ENCODE results near the gene RFC2.
"Not testable (repeated sequence)": the region's sequence is repeated elsewhere in the genome, so short reads cannot be mapped to it uniquely, and the experiment has no call there.

Gene RFC2

DNA sequence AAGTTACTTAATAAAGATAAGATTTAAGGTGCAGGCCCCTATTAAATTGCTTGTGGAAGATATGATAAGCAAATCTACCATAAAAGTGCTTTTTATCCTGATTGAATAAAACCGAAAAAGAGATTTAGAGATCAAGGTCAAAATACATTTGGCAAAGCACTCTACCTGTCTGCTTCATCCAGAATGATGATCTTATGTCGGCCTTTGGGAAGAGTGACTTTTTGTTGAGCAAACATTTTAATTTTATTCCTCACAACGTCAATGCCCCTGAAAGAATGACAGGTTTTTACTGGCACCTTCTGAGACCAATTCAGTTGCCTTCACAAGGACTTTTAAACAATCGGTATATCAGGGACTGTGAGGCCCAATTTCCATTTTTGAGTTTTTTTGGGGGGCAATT, 7.7 kb downstream of the RFC2 start:
- DNase-seq = no peak

DNA sequence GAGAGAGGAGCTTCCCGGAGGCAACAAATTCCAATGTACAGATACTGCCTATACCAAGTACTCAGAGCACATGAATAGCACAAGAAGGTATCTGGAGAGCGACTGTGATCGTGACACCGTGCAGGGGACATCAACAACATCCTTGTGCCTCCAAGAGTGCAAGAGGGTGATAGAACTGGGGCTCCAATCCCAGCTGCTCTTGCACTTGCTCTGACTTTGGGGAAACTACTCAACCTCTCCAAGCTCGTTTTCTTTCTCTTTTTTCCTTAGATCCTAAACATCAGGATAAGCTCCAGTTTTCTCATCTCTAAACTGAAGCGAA, 12.1 kb downstream of the RFC2 start:
- no peak for DNase-seq

DNA sequence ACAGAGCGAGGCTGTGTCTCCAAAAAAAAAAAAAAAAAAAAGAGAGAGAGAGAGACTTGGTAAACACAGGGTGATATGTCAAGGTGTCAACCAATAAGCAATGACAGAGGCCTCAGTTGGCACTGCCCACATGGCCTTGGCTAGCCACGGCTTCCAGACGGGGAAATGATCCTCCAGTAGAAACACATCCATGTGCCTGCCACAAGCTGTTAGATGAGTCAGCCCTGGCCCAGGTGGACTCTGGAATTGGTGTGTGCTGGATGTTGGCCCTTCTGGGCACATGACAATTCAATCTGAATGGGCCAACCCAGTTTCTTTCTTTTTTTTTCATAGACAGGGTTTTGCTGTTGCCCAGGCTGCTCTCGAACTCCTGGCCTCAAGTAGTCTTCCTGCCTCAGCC, 13.7 kb downstream of the RFC2 start:
- no peak for DNase-seq

DNA sequence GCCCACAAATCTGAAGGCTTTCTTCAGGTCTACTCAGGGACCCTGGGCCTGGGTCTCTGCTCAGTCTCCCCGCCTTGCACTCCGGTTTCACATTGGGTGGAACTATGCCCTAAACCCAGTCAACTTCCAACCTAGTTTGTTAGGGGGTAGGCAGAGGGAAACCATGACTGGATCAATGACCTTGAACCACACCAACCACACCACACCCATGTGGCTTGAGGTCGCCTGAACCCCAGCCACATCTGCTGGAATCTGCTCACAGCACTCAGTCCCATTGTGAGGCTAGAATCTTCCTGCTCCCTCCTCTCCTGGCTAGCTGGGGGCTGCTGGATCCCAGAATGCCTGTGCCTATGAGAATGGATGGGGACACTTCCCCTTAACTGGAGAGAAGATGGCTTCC, 17.9 kb downstream of the RFC2 start:
- no peak for DNase-seq

DNA sequence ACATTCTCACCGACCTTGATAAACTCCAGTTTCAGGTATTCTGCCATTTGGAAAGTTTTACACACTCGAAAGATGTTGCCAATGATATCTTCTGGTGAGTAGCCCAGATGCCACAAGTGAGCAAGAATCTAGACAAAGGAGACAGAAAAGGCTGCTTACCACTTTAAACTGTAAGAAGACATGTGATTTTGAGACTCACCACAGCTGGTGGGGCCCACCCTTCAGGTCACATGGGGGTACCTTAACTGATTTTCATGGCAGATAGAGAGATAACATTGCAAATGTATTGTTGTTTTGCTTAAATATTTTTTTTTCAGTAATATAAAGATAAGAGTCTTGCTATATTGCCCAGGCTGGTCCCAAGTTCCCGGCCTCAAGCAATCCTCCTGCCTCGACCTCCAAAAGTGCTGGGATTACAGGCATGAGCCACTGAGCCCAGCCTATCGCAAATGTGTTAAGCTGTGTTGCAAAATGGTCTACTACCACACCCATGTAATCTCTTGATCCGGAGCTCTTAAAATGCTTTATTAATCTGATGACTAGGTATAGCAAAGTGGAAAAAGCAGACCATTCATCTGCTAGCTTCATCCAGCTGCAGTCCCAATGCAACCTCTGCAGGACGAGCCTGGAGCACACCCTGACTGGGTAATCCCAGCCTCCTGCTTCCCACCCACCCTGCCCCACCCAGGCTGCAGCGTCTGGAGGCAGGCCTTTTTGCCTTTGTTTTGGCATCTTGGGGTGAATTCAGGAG, 18.5 kb downstream of the RFC2 start:
- no peak for DNase-seq

DNA sequence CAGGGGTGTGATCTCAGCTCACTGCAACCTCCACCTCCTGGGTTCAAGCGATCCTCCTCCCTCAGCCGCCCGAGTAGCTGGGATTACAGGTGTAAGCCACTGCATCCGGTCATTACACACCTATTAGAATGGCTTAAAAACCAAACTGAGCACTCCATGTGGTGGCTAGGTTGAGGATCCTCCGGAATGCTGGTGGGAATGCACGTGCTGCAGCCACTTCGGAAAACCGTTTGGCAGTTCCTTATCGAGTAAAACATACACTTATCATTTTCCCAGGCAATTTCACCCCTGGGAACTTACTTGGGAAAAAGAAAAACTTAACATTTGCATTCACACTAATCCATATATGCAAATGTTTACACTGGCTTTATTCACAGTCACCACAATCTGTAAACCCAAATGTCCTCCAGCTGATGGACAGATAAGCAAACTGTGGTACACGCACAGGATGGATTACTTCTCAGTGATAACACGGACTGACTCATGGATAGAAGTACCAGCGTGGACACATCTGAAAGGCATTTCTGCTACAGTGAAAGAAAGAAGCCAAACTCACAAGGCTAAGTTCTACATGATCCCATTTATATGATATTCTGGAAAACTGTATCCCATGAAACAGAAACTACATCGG, 20.4 kb downstream of the RFC2 start:
- no peak for DNase-seq

DNA sequence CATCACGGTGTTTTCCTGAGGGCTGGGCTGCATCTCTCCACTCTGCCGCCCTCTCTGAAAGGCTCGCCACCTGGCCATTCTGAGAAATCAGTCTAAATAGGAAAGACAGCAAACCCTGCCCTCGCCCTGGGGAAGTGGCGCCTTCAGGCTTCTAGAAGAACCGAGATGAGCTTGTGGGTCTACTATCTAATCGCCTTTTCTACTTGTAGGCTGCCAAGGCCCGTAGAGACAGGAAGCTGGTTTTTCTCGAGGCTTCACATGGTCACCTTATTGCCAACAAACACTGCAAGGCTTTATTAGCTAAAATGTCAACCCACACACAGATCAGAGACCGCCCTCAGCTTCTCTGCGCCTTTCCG, 23.0 kb downstream of the RFC2 start:
- no peak for DNase-seq

DNA sequence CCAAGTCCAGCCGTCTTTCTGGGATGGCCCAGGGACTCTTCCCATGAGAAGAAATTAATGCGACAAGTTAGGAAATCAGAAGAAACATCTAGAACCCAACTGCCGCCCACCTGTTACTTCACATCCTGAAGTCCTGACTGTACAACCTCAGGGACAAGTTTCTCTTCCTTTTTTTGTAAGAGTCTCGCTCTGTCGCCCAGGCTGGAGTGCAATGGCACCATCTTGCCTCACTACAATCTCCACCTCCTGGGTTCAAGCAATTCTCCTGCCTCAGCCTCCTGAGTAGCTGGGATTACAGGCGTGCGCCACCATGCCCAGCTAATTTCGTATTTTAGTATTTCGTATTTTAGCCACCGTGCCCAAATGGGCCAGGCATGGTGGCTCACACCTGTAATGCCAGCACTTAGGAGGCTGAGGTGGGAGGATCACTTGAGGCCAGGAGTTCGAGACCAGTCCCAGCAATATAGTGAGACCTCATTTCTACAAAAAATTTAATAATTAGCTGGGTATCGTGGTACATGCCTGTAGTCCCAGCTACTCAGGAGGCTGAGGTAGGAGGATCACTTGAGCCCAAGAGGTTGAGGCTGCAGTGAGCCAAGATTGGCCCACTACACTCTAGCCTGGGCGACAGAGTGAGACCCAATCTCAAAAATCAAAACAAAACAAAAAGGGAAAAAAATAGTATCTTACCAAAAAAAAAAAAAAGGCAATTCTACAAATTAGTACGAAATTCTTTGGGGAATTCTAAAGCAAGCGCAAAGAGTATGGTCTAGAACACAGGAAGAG, 23.6 kb downstream of the RFC2 start:
- DNase-seq = no peak

DNA sequence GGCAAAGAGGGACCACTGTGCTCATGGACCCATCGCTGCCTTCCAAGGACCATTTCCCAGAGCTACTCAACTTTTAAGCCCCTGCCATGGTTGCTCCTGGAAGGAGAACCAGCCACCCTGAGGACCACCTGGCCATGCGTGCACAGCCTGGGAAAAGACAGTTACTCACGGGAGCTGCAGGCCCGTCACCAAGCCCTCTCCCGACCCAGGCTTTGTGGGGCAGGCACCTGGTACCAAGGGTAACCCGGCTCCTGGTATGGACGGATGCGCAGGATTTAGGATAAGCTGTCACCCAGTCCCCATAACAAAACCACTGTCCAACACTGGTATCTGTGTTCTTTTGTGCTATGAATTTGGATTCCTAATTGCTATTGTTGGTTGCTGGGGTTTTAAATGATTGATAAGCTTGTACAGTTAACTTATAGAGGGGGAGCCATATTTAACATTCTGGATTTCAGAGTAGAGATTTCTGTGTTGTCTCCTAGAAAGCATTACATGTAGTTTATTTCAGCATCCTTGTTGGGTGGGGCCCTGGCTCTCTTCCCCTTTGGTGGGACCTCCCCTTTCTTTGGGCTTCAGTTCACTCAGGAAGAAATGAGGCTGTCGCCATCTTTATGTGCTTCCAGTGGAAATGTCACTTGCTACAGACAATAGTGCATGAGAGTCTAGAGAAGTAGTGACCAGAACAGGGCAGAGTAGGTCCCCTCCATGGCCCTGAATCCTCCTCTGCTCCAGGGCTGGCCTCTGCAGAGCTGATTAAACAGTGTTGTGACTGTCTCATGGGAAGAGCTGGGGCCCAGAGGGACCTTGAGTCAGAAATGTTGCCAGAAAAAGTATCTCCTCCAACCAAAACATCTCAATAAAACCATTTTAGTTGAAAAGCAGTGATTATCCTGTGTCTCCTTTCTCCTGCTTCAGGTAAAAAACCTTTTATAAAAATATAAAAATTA, 25.0 kb downstream of the RFC2 start:
- no peak for DNase-seq

DNA sequence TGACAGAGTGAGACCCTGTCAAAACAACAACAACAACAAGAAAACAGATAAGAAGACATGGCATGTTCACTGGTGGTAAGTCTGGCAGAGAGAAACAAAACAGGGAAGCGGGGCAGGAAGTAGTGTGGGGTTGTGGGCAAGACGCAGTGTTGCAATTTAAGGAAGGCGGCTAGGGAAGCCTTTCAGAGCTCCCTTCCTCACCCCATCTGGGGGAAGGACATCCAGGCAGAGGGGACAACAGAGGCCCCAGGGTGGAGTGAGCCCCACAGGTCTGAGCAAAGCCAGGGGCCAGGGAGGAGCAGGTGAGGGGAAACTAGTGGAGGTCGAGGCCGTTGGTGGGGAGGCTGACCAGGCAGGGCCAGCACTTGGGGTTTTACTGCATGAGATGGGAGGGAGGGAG, 27.6 kb downstream of the RFC2 start:
- no peak for DNase-seq

DNA sequence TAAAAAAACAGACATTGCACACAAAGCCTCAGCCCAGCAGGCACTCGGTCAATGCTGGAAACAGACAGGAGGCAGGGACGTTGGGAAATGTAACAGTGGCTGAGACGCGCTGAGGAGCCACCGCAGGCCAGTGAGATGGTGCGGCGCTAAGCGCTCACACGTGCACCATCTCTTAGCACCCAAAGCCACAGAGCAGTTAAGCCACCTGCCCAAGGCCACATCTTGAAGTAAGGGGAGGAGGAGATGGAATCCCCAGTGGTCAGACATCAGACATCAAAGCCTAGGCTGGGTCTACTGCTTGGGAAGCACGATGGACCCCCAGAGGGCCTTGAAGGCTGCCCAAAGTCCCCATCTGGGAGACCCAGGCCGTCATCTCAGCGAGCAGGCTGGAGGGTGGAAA, 28.8 kb downstream of the RFC2 start:
- DNase-seq = no peak

DNA sequence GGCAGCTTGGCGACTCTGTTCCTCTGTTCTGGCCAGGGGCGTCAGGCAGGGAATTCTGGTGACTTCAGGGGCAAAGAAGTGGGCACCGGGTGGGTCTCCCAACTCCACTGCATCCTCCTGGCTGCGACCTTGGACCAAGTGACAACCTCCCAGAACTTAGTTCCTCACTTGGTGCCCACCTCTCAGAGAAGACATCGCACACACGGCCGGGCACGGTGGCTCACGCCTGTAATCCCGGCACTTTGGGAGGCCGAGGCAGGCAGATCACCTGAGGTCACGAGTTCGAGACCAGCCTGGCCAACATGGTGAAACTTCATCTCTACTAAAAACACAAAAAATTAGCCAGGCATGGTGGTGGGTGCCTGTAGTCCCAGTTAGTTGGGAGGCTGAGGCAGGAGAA, 29.3 kb downstream of the RFC2 start:
- DNase-seq = not testable (repeated sequence)

DNA sequence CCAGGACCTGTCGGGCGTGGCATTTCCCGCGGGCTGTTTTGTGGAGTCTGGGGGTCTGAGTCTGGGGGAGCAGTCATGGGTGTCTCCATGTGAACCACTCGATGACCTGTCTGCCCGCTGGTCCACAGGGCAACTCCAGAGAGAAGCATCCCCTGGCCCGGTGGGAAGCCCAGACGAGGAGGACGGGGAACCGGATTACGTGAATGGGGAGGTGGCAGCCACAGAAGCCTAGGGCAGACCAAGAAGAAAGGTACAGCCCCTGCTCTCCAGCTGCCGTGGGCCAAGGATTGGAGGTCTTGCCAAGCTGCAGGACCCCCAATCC, 29.7 kb downstream of the RFC2 start:
- no peak for DNase-seq

DNA sequence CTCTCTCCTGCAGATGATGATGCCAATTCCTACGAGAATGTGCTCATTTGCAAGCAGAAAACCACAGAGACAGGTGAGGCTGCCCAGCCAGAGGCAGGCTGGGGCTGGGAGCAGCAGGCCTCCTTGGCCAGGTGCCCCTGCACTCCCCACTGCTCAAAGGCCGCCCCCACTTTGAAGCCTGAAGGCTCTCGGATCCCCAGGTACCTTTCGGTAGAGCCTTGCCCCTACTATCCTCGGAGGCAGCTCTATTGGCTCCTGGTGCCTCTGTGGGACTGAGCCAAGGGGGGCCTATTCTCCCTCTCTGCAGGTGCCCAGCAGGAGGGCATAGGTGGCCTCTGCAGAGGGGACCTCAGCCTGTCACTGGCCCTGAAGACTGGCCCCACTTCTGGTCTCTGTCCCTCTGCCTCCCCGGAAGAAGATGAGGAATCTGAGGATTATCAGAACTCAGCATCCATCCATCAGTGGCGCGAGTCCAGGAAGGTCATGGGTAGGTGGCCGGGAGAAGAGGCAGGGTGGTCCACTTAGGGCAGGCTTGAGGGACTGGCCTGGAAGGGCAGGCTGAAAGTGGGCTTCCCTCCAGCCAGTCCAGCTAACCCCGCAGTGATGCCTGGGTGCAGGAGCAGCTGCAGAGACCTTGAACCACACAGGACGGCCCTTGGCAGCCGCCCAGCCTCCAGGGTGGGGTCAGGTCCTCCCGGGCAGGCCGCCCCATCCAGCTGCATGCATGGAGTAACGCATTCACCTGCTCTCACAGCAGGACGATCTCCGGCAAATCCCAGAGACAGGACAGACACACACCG, 30.3 kb downstream of the RFC2 start:
- DNase-seq = no peak

DNA sequence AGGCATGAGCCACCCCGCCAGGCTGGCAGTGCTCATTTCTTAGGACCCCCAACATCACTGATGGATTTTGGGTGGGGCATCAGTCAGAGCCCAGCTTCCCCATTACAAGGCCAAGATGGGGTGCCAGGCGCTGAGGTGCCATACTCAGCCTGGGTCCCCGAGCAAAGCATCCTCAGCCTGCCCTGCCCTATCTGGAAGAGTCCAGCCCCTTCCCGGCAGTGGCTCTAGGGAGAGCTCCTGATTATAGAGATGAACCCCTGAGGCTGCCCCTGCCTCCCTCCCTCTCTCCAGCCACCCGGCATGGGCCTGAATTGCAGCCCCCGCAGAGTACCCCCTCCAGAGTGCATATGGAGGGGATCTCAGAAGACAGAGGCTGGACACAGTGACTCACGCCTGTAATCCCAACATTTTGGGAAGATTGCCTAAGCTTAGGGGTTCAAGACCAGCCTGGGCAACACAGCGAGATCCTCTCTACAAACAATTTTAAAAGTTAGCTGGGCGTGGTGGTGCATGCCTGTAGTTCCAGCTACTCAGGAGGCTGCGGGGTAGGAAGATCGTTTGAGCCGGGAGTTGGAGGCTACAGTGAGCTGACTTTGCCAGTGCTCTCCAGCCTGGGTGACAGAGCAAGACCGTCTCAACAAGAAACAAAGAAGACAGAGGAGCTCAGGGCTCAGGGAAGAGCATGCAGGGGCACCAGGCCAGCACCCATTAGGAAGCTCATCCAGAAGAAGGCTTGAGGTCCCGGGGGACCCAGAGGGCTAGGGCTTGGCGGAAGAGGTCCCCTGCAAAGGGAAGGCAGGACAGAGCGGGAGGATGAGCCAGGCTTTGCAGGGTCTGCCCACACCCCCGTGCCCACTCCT, 31.1 kb downstream of the RFC2 start:
- no peak for DNase-seq

DNA sequence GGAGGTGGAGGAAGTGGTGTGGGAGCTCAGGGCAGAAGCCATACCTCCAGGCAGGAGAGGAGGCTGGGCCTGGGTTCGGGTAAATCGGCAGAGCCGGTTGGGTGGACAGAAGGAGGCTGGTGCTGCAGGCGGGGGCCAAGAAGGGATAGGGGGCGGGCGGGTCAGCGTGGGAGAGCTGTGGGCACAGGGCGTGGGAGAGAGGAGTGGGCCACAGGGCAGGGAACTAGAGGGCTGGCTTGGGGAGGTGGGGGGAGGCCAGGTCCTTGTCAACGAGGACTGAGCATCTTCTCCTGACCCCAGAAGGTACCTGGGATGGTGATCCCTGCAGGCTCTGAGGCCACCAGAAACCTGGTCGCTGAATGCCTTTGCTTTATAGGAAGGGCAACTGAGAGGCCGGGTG, 32.5 kb downstream of the RFC2 start:
- DNase-seq = no peak

DNA sequence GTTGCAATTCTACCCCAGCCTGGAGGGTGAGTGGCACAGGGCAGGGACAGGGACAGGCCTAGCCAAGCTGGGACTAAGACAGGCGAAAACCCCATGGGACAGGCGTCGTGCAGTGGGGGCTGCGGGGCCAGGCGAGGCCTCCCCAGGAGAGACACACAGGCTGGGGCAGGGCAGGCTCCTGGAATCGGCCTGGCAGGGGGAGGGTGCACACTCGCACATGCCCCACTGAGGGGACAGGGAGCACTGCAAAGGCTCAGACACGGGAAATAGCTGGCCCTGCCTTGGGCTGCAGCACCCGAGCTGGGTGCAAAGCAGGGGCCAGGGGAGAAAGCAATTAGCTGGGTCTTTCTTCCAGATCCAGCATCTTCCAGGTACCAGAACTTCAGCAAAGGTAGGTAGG, 34.0 kb downstream of the RFC2 start:
- DNase-seq = no peak

DNA sequence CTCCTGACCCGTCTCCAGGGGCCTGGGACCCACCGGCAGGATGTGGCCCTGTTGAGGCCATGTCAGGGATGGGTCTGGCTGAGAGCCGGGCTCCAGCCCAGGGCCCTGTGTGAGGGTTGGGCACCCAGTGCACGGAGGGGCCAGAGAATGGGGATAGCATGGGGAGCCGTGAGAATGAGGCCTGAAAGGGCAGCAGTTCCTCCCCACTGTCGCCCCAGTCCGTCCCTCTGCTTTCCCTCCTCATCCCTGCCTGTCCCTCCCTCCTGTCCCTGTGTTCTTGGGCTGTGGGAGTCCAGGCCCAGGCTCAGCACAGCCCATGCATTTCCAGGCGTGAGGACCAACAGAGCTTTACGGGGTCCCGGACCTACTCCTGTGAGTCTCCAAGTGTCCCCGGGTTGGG, 34.8 kb downstream of the RFC2 start:
- no peak for DNase-seq

DNA sequence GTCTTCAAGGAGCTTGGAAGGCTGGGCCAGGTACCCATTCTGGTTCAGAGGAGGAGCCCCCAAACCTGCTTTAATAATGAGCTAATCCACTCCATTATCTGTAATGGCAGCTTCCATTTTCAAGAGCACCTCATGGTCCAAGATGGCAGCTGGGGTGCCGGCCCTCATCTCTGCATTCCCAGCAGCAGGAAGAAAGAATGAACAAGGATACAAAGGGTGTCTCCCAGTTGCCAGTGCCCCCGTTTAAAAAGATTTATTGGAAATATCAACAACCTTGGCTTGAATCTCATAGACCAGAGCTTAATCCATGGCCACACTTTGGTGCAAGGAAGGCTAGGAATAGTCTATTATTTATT, 35.9 kb downstream of the RFC2 start:
- no peak for DNase-seq

DNA sequence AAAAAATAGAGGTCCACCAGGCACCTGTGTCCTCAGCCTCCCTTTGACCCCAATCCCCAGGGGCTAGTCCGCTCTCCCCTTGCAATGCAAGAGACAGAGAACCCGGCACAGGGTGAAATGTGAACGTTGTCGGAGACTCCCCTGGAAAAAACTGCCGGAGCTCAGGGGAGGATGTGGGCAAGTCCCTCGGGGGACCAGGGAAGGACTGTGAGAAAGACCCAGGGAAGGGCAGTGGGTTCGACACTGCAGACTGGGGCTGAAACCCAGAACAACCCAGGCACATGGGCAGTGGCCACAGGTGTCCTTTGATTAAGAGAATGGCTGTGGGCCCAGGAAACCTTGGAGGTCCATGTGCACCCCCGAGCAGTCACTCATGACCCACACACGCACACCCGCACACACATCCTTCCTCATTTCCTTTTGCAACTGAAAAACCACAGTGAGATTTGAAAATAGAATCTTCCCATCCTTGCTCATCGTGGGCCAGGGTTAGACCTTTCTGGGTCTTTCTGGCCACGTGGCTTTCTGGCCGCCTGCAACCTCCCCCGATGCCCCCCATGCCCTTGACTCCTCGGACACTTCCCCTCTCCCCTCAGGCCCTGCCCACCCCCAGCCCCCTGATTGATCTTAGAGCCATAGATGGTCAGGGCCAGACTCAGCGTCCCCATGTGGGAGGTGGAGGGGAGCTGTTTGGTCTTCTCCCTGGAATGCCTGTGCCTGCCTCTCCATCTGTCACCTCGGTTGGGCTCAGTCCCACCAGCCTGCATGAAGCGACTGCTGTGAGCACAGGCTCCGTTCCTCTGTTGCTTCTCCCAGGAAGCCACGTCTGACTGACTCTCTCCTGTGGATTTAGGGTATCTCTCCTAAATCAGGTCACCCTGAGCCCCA, 36.5 kb downstream of the RFC2 start:
- no peak for DNase-seq

DNA sequence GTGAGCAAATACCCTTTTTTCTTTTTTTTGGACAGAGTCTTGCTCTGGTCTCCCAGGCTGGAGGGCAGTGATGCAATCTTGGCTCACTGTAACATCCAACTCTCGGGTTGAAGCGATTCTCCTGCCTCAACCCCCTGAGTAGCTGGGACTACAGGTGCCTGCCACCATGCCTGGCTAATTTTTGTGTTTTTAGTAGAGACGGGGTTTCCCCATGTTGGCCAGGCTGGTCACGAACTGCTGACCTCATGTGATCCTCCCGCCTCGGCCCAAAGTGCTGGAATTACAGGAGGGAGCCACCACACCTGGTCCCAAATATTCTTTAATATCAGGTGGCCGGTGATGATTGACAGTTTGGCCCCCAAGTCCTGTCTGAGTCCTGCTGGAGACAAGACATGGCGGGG, 37.8 kb downstream of the RFC2 start:
- no peak for DNase-seq

Measured in T1000 (cell line).